HG02981 (cell line): Measurements from ENCODE around the gene HMCES.
A peak's percentile ranks its signal among the peaks of the same experiment; 100 is the strongest.

Source experiments
- ATAC-seq: cut with Tn5 transposase; IDR thresholded peaks from one replicate; pipeline ENCODE4 v1.9.1; 2021; ENCODE audit warnings: mild to moderate bottlenecking, moderate library complexity; ENCODE audit not compliant: unreplicated experiment

HMCES gene

DNA sequence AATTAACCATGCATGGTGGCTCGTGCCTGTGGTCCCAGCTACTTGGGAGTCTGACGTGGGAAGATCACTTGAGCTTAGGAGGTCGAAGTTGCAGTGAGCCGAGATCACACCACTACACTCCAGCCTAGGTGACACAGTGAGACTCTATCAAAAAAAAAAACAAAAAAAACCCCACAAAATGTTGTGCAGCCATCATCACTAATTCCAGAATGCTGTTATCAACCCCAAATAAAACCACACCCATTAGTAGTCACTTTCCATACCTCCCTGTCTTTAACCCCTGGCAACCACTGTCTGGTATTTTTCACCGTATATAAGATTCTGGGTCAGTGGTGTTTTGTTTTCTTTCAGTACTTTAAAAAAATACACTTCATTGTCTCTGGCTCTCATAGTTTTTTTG, 16.6 kb downstream of the HMCES start:
- no peak for ATAC-seq

- ATAC-seq: no peak
Observed at GRCh38 chr3:129304146-129304961, 25.7 kb downstream of the HMCES start.

- ATAC-seq: no peak
Observed at GRCh38 chr3:129304962-129305222, 26.2 kb downstream of the HMCES start.

GRCh38 chr3:129305592-129306091, 27.0 kb downstream of the HMCES start:
- ATAC-seq: no peak

DNA sequence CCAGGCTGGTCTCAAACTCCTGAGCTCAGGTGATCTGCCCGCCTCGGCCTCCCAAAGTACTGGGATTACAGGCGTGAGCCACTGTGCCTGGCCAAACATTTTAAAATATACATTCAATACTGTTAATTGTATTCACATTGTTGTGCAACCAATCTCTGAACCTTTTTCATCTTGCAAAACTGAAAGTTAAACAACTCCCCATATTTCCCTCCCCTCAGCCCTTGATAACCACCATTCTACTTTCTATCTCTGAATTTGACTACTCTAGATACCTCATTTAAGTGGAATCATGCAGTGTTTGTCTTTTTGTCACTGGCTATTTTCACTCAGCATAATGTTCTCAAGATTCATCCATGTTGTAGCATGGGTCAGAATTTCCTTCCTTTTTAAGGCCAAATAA, 30.0 kb downstream of the HMCES start:
- ATAC-seq: no peak

GRCh38 chr3:129310111-129311011, 31.7 kb downstream of the HMCES start:
- ATAC-seq: no peak

- ATAC-seq: no peak
Observed at GRCh38 chr3:129311054-129311902, 32.6 kb downstream of the HMCES start.

DNA sequence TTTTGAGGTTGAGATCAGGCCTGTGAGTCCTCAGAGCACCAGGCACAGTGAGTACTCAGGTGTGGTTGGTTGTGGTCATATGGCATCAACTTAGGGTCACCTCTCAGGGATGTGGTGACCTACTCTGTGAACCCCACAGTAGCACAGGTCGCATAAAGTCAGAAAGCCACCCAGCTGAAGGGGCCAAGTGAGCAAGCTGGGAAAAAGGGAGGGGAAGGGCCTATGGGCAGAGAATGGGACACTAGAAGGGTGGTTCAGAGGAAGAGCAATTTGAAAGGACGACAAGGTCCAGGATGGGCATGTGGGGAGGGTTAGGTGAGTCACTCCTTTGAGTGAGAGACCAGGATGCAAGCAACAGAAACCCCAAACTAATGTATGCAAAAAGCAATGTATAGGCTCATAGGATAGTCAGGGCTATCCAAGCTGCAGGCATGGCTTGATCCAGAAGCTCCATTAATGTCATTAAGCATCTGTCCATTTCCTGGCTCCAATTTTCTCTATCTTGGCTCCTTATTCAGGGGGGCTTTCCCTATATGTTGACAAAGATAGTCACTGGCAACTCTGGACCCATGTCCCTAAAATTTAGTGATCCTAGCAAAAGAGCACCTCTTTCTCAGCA, 33.5 kb downstream of the HMCES start:
- ATAC-seq: no peak

DNA sequence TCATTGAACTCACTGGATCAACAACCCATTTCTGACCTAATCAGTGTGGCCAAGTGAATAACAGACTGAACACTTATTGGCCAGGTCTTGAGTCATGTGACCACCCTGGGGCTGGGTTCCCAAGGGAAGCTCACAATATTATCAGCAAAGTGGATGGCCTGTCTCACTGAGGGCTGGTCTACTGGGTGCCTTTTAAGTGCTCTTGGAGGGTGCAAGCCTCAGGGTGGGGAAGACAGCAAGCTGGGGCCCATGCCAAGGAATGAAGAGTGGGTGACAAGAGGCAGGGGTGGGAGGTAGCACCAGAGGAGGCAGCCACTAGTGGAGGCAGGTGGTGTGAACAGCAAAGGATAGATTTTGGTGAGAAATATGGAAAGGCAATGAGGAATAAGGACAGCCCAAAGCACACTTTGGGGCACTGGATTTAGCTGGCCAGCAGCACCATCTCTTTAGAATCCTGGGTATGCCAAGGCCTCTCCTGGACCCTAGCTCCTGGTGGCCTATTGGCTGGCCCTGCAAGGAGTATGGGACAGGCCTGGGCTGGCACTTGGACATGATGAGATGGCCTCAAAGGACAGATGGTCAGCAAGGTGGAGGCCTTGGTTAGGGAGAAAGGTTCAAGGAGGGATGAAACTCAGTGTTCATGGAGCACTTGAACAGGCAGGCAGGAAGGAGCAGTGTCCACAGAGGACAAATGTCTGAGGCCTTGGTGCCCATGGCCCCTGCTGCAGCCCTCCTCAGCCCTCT, 34.2 kb downstream of the HMCES start:
- ATAC-seq: no peak

GRCh38 chr3:129313415-129313664, 34.7 kb downstream of the HMCES start:
- ATAC-seq: no peak

DNA sequence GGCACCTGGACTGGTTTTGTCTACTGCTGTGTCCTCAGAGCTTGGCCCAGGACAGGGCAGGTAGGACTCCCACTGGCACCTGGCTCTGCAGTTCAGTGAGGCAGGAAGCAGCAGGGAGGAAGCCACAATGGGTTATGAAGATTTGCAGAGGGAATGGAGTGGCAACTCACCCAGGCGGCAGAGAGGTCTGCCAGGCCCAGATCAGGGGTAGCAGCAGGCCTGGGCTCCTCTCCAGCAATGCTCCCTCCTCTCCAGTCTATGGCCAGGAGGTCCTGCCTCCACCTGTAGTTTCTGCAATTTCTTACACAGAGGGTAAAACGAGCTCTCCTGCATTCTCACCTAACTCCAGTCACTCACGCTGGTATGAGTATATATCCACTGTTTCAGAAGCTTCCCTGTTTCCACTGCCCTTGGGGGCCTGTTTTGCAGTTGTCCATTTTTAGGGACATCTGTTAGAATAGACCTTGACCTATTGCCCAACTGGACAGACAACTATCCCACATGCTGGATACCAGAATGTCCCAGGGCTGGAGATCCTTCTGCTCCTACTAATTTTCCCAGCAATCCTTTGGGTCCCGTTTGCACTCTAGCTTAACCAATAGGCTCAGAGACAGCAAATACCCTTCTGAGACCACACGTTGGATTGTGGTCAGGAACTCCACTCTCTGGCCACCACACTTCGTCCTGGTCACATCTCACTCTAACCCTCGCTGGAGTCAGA, 35.2 kb downstream of the HMCES start:
- no peak for ATAC-seq

GRCh38 chr3:129314386-129315222, 35.9 kb downstream of the HMCES start:
- ATAC-seq: peak; percentile 24

DNA sequence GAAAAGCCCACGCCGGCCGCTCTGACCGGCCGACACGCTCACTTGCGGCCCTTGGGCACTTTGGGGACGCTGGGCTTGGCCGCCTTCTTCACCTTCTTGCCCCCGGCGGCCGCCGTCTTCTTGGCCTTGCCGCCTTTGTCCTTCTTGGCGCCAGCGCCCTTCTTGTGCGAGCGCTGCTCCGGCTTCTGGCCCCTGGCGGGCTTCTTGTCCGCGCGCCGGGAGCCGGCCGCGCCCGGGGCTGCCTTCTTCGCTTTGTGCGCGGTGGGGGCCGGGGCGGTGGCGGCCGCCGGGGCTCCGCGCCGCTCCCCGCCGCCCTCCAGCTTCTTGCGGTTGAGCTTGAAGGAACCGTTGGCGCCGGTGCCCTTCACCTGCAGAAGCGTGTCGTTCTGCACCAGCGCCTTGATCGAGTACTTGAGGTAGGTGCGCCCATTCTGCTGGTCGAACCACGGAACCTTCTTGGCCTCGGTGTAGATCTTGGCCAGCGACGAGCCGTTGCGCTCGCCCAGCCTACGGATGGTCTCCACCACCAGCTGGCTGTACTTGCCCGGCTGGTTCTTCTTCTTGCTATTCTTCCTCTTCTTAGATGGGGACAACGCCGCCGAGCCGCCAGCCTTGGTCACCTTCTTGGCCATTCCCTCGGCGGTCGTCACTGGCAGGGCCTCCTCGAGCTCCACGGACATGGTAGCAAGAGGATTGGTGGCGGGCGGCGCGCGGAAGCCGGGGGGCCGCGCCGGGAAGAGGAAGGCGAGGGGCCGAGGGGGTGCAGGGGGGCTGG, 36.7 kb downstream of the HMCES start:
- ATAC-seq: peak; percentile 4

DNA sequence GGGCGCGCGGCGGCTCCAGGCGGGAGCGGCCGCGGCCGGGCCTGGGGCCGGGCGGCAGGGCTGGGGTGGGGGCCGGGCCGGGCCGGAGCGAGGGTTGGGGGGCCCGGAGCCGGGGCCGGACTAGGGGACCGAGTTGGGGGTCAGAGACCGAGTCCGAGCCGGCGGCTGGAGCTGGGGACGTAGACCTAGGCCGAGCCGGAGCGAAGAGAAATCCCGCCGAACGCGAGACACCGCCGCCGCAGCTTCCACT, 37.3 kb downstream of the HMCES start:
- ATAC-seq: no peak

DNA sequence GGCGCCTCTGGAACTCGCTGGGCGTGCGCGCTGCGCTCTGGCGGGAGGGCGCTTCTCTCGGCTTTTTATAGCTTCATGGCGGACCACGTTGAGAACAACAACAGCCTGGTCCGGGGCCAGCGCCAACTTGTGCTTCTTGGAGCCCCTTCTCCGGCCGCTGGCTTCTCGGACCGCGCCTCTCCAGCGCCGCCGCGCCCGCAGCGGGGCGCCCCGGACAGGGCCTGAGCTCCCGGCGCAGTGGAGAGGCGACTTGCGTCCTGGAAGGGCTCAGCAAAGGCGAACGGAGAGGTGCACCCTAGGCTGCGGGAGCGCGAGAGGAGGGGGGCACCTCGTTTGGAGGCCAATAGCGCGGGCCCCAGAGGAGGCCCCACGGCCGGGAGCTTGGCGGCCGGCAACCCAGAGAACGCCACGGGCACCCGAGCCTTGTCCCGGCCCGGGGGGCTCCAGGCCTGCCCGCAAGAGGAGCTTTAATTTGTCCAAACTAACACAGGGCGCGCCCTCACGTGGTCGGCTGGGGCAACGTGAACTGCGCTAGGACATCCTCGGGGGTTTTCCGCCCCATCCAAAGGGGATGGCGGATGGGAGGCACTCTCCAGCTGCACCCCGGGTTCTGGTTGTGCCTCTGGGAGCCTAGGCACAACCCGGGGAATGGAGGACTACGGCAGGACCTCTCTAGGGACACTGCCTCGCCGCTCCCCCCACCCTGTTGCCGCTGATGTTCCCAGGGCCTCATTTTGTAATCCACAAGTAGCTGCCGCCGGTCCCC, 37.8 kb downstream of the HMCES start:
- no peak for ATAC-seq

GRCh38 chr3:129317014-129317771, 38.5 kb downstream of the HMCES start:
- ATAC-seq: no peak

- ATAC-seq: no peak
Observed at GRCh38 chr3:129317848-129318247, 39.2 kb downstream of the HMCES start.
